GM23338 (cell line): ENCODE data around the gene ZNF438. TPM values are rescaled to one million over a fixed set of nuclear protein-coding genes. Genes with fewer than 3 reads are reported as not detected.
"Not testable (repeated sequence)": the region's sequence is repeated elsewhere in the genome, so short reads cannot be mapped to it uniquely, and the experiment has no call there.

Source experiments
- ATAC-seq: fragments of 200-7000 bp; cut with Tn5 transposase; 3 replicates; pipeline ENCODE4 v1.9.1; 2020
- DNase-seq: peaks from one replicate; pipeline ENCODE4 v3.0.0-alpha.2; 2015; ENCODE audit warnings: low spot score
- H2AFZ ChIP-seq: fragments of 200-600 bp; sonication (generic); 2 replicates; pipeline ENCODE4 v1.8.0; 2016; ENCODE audit warnings: antibody characterized with exemption, mild to moderate bottlenecking, moderate library complexity
- H3F3A ChIP-seq: fragments of 200-600 bp; sonication (generic); replicated peaks from 2 replicates; pipeline ENCODE4 v1.8.0; 2017; ENCODE audit warnings: antibody characterized with exemption, mixed run types, low read depth
- H3K27ac ChIP-seq: fragments of 200-600 bp; sonication (generic); 2 replicates; pipeline ENCODE4 v1.6.1; 2016; ENCODE audit warnings: low read depth
- H3K27me3 ChIP-seq: fragments of 200-600 bp; sonication (generic); 2 replicates; pipeline ENCODE4 v1.8.0; 2016; ENCODE audit warnings: mild to moderate bottlenecking, mixed run types, moderate library complexity; ENCODE audit not compliant: insufficient read depth
- H3K36me3 ChIP-seq: fragments of 200-600 bp; sonication (generic); 2 replicates; pipeline ENCODE4 v1.8.0; 2016; ENCODE audit warnings: mild to moderate bottlenecking; ENCODE audit not compliant: insufficient read depth
- H3K4me1 ChIP-seq: fragments of 200-600 bp; sonication (generic); 2 replicates; pipeline ENCODE4 v1.8.0; 2016; ENCODE audit warnings: mild to moderate bottlenecking, moderate library complexity; ENCODE audit not compliant: insufficient read depth
- H3K4me2 ChIP-seq: fragments of 200-600 bp; sonication (generic); 2 replicates; pipeline ENCODE4 v1.7.1; 2017; ENCODE audit warnings: mixed run types
- H3K4me3 ChIP-seq: fragments of 200-600 bp; sonication (generic); 2 replicates; pipeline ENCODE4 v1.6.1; 2016; ENCODE audit warnings: mixed run types
- H3K79me2 ChIP-seq: fragments of 200-600 bp; sonication (generic); replicated peaks from 2 replicates; pipeline ENCODE4 v1.8.0; 2017; ENCODE audit warnings: mild to moderate bottlenecking; ENCODE audit not compliant: insufficient read depth
- H3K9me2 ChIP-seq: fragments of 200-600 bp; sonication (generic); 2 replicates; pipeline ENCODE4 v1.8.0; 2017; ENCODE audit not compliant: insufficient read depth
- H4K20me1 ChIP-seq: fragments of 200-600 bp; sonication (generic); replicated peaks from 2 replicates; pipeline ENCODE4 v1.8.0; 2017; ENCODE audit warnings: mild to moderate bottlenecking; ENCODE audit not compliant: insufficient read depth
- H3K27ac Mint-ChIP-seq: 2 replicates; pipeline ENCODE4 v1.8.0; 2020; ENCODE audit warnings: inconsistent platforms, mild to moderate bottlenecking, moderate library complexity, mixed read lengths
- H3K27me3 Mint-ChIP-seq: 3 replicates; pipeline ENCODE4 v1.8.0; 2022; ENCODE audit warnings: low read depth, mild to moderate bottlenecking, moderate library complexity, mixed read lengths, inconsistent platforms; ENCODE audit not compliant: insufficient read depth, poor library complexity
- H3K36me3 Mint-ChIP-seq: 3 replicates; pipeline ENCODE4 v1.8.0; 2021; ENCODE audit warnings: low read depth, mild to moderate bottlenecking, inconsistent platforms, moderate library complexity, mixed read lengths
- H3K4me1 Mint-ChIP-seq: 3 replicates; pipeline ENCODE4 v1.8.0; 2020; ENCODE audit warnings: mild to moderate bottlenecking, inconsistent platforms, mixed read lengths
- H3K4me3 Mint-ChIP-seq: 3 replicates; pipeline ENCODE4 v1.8.0; 2021; ENCODE audit warnings: moderate library complexity, mild to moderate bottlenecking, inconsistent platforms, mixed read lengths
- H3K9me3 Mint-ChIP-seq: 3 replicates; pipeline ENCODE4 v1.8.0; 2020; ENCODE audit warnings: moderate library complexity, mild to moderate bottlenecking, inconsistent platforms, mixed read lengths
- EZH2 ChIP-seq: fragments of 200-600 bp; sonication (generic); IDR thresholded peaks from one replicate; pipeline ENCODE4 v1.8.0; 2017; ENCODE audit warnings: antibody characterized with exemption, mild to moderate bottlenecking, low read depth; ENCODE audit not compliant: unreplicated experiment
- NANOG ChIP-seq: IDR thresholded peaks from 2 replicates; pipeline ENCODE4 v1.6.1; 2016; ENCODE audit warnings: antibody characterized with exemption, borderline replicate concordance
- POLR2AphosphoS5 ChIP-seq: IDR thresholded peaks from 2 replicates; pipeline ENCODE4 v1.6.1; 2016; ENCODE audit warnings: antibody characterized with exemption, low read depth
- ZNF462 ChIP-seq: fragments of 250-450 bp; sonication (Bioruptor Pico); IDR thresholded peaks from 2 replicates; pipeline ENCODE4 v1.5.0; 2020; ENCODE audit warnings: mild to moderate bottlenecking, moderate library complexity
- polyA plus RNA-seq: library from polyadenylated mRNA; unstranded; fragments of >200 nt; fragmentation: Nextera tagmentation; extraction: Ambion mirVana; gene quantifications from 2 replicates; pipeline ENCODE4 v1.2.1, GENCODE V29; 2016
- total RNA-seq: library from RNA; depleted of rRNA; stranded (reverse); fragments of >200 nt; shearing (Covaris generic); gene quantifications from 2 replicates; pipeline ENCODE4 v1.2.3, GENCODE V29; 2014
- TF ChIP-seq, protein P1 (sequence below): IDR thresholded peaks from one replicate; pipeline ENCODE4 v1.6.1; 2018; ENCODE audit warnings: antibody characterized with exemption; ENCODE audit not compliant: unreplicated experiment

ZNF438 gene
- total and polyA plus RNA-seq, 2 experiments from 2014 or later: 0.91 to 0.94 TPM

DNA sequence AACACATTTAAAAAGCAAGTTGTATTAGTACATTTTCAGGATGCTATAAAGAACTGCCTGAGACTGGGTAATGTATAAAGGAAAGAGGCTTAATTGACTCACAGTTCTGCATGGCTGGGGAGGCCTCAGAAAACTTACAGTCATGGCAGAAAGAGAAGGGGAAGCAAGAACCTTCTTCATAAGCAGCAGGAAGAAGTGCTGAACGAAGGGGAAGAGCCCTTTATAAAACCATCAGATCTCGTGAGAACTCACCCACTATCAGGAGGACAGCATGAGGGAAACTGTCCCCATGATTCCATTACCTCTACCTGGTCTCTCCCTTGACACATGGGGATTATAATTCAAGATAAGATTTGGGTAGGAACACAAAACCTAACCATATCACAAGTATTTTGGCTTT lies 7.3 kb upstream of the ZNF438 start:
- not testable (repeated sequence) for DNase-seq, H3F3A ChIP-seq, H3K27ac Mint-ChIP-seq, H2AFZ ChIP-seq, H3K27me3 Mint-ChIP-seq, H3K36me3 Mint-ChIP-seq, H3K79me2 ChIP-seq, H4K20me1 ChIP-seq, H3K4me3 Mint-ChIP-seq, H3K9me2 ChIP-seq, ATAC-seq, H3K27ac ChIP-seq, H3K36me3 ChIP-seq, H3K4me2 ChIP-seq, H3K9me3 Mint-ChIP-seq, H3K4me3 ChIP-seq
- H3K27me3 ChIP-seq: peaks cover 12% of the 10 kb centered on the region
- H3K4me1 Mint-ChIP-seq: peaks cover 30% of the 10 kb centered on the region
- peaks cover 20% of the 10 kb centered on the region for H3K4me1 ChIP-seq

- DNase-seq (no peak), ATAC-seq (no peak)
- H3K27me3 Mint-ChIP-seq: peaks cover 7% of the 10 kb centered on the region
- H3K27ac Mint-ChIP-seq: no peak overlapping the region
- Histone ChIP-seq H2AFZ (no peak overlapping the region), H3K79me2 (no peaks in the 10 kb centered on the region), H3K4me3 (no peak overlapping the region), H3K27me3 (peaks cover 23% of the 10 kb centered on the region), H3K4me2 (no peak overlapping the region), H3K9me2 (no peaks in the 10 kb centered on the region), H4K20me1 (no peaks in the 10 kb centered on the region), H3K27ac (no peak overlapping the region), H3K36me3 (no peaks in the 10 kb centered on the region), H3F3A (no peaks in the 10 kb centered on the region), H3K4me1 (peaks cover 20% of the 10 kb centered on the region)
- H3K4me3 Mint-ChIP-seq: no peak overlapping the region
- H3K9me3 Mint-ChIP-seq: no peaks in the 10 kb centered on the region
- peaks cover 3% of the 10 kb centered on the region; the same call in 1 of the 3 replicates for H3K36me3 Mint-ChIP-seq
- TF ChIP-seq, protein P1, sequence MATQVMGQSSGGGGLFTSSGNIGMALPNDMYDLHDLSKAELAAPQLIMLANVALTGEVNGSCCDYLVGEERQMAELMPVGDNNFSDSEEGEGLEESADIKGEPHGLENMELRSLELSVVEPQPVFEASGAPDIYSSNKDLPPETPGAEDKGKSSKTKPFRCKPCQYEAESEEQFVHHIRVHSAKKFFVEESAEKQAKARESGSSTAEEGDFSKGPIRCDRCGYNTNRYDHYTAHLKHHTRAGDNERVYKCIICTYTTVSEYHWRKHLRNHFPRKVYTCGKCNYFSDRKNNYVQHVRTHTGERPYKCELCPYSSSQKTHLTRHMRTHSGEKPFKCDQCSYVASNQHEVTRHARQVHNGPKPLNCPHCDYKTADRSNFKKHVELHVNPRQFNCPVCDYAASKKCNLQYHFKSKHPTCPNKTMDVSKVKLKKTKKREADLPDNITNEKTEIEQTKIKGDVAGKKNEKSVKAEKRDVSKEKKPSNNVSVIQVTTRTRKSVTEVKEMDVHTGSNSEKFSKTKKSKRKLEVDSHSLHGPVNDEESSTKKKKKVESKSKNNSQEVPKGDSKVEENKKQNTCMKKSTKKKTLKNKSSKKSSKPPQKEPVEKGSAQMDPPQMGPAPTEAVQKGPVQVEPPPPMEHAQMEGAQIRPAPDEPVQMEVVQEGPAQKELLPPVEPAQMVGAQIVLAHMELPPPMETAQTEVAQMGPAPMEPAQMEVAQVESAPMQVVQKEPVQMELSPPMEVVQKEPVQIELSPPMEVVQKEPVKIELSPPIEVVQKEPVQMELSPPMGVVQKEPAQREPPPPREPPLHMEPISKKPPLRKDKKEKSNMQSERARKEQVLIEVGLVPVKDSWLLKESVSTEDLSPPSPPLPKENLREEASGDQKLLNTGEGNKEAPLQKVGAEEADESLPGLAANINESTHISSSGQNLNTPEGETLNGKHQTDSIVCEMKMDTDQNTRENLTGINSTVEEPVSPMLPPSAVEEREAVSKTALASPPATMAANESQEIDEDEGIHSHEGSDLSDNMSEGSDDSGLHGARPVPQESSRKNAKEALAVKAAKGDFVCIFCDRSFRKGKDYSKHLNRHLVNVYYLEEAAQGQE: no peak
- TF ChIP-seq ZNF462 (no peak), EZH2 (no peak), POLR2AphosphoS5 (no peak), NANOG (no peak)
- H3K4me1 Mint-ChIP-seq: peaks cover 37% of the 10 kb centered on the region
Measured at GRCh38 chr10:31037749-31038148, 6.1 kb upstream of the ZNF438 start.
